PC-9 (cell line): ENCODE results near the gene LPCAT1.

Experiments used
- CTCF ChIP-seq: fragments of 200-600 bp; sonication (generic); conservative IDR thresholded peaks from 2 replicates; pipeline ENCODE4 v1.6.1; 2017; ENCODE audit warnings: mixed run types, antibody characterized with exemption, mild to moderate bottlenecking, moderate library complexity
- EZH2 ChIP-seq: fragments of 200-600 bp; sonication (generic); IDR thresholded peaks from 2 replicates; pipeline ENCODE4 v1.8.0; 2017; ENCODE audit warnings: antibody characterized with exemption, low read depth

- no peak for TF ChIP-seq CTCF
- TF ChIP-seq EZH2: no peak
Observed at GRCh38 chr5:1440098-1440493, 83.7 kb downstream of the LPCAT1 start.
